ENCODE measurements around the gene RHOXF2B.
"Not testable (repeated sequence)": the region's sequence is repeated elsewhere in the genome, so short reads cannot be mapped to it uniquely, and the experiment has no call there.

Gene RHOXF2B

GRCh38 chrX:120090208-120090607, 12.7 kb upstream of the RHOXF2B start:
- no peaks in the 10 kb centered on the region for H3K27me3 ChIP-seq (replicated peaks; ENCODE audit: control insufficient read depth, insufficient read depth, low read length)
- TF ChIP-seq CTCF (IDR thresholded peaks at IDR 0.05; ENCODE audit: insufficient read depth, low read length, poor library complexity, severe bottlenecking), result no peak
- no peaks in the 10 kb centered on the region for H3K36me3 ChIP-seq (ENCODE audit: control insufficient read depth, insufficient read depth, low read length)
- no peak overlapping the region for H3K4me3 ChIP-seq (replicated peaks; ENCODE audit: low read depth, low read length)
- no peak for DNase-seq (ENCODE audit: extremely low read depth, insufficient read length)

GRCh38 chrX:120087289-120088017, 10.0 kb upstream of the RHOXF2B start:
- no peaks in the 10 kb centered on the region for H3K36me3 ChIP-seq (ENCODE audit: control insufficient read depth, insufficient read depth, low read length)
- H3K4me3 ChIP-seq (replicated peaks; ENCODE audit: low read depth, low read length), result no peak overlapping the region
- H3K27me3 ChIP-seq (replicated peaks; ENCODE audit: control insufficient read depth, insufficient read depth, low read length), result no peaks in the 10 kb centered on the region
- no peak for DNase-seq (ENCODE audit: extremely low read depth, insufficient read length)
- no peak for TF ChIP-seq CTCF (IDR thresholded peaks at IDR 0.05; ENCODE audit: insufficient read depth, low read length, poor library complexity, severe bottlenecking)

GRCh38 chrX:120085553-120086185, 8.2 kb upstream of the RHOXF2B start:
- not testable (repeated sequence) for H3K36me3 ChIP-seq (ENCODE audit: control insufficient read depth, insufficient read depth, low read length); DNase-seq (ENCODE audit: extremely low read depth, insufficient read length); H3K27me3 ChIP-seq (replicated peaks; ENCODE audit: control insufficient read depth, insufficient read depth, low read length); H3K4me3 ChIP-seq (replicated peaks; ENCODE audit: low read depth, low read length)

- H3K4me3 ChIP-seq (replicated peaks; ENCODE audit: low read depth, low read length); DNase-seq (ENCODE audit: extremely low read depth, insufficient read length); H3K27me3 ChIP-seq (replicated peaks; ENCODE audit: control insufficient read depth, insufficient read depth, low read length); H3K36me3 ChIP-seq (ENCODE audit: control insufficient read depth, insufficient read depth, low read length): not testable (repeated sequence)
Measured at GRCh38 chrX:120066169-120066568, 11.3 kb downstream of the RHOXF2B start.

GRCh38 chrX:120042712-120043111, 34.8 kb downstream of the RHOXF2B start:
- not testable (repeated sequence) for H3K36me3 ChIP-seq (ENCODE audit: control insufficient read depth, insufficient read depth, low read length); H3K27me3 ChIP-seq (replicated peaks; ENCODE audit: control insufficient read depth, insufficient read depth, low read length); DNase-seq (ENCODE audit: extremely low read depth, insufficient read length); H3K4me3 ChIP-seq (replicated peaks; ENCODE audit: low read depth, low read length)

- H3K4me3 ChIP-seq (replicated peaks; ENCODE audit: low read depth, low read length); H3K36me3 ChIP-seq (ENCODE audit: control insufficient read depth, insufficient read depth, low read length); DNase-seq (ENCODE audit: extremely low read depth, insufficient read length); H3K27me3 ChIP-seq (replicated peaks; ENCODE audit: control insufficient read depth, insufficient read depth, low read length): not testable (repeated sequence)
Measured at GRCh38 chrX:120042247-120042646, 35.2 kb downstream of the RHOXF2B start.

GRCh38 chrX:120040176-120040575, 37.3 kb downstream of the RHOXF2B start:
- H3K4me3 ChIP-seq (replicated peaks; ENCODE audit: low read depth, low read length); DNase-seq (ENCODE audit: extremely low read depth, insufficient read length); H3K36me3 ChIP-seq (ENCODE audit: control insufficient read depth, insufficient read depth, low read length); H3K27me3 ChIP-seq (replicated peaks; ENCODE audit: control insufficient read depth, insufficient read depth, low read length): not testable (repeated sequence)

GRCh38 chrX:120039087-120039733, 38.3 kb downstream of the RHOXF2B start:
- not testable (repeated sequence) for DNase-seq (ENCODE audit: extremely low read depth, insufficient read length); H3K4me3 ChIP-seq (replicated peaks; ENCODE audit: low read depth, low read length); H3K36me3 ChIP-seq (ENCODE audit: control insufficient read depth, insufficient read depth, low read length); H3K27me3 ChIP-seq (replicated peaks; ENCODE audit: control insufficient read depth, insufficient read depth, low read length)

All from GM06990 (cell line).